SU-DHL-6 (cell line): ENCODE measurements around the gene FBLN2.

Source experiments
- H2AFZ ChIP-seq: fragments of 200-600 bp; sonication (generic); 2 replicates; pipeline ENCODE4 v1.6.1; 2014; ENCODE audit warnings: low read depth, mild to moderate bottlenecking, moderate library complexity, mixed read lengths, antibody characterized with exemption, low read length; ENCODE audit not compliant: severe bottlenecking
- H3F3A ChIP-seq: fragments of 200-600 bp; shearing (Covaris generic); 2 replicates; pipeline ENCODE4 v1.6.0; 2016; ENCODE audit warnings: antibody characterized with exemption, mild to moderate bottlenecking; ENCODE audit not compliant: insufficient read depth
- H3K27ac ChIP-seq: fragments of 200-600 bp; sonication (generic); 2 replicates; pipeline ENCODE4 v1.5.1; 2016; ENCODE audit warnings: low read depth, mild to moderate bottlenecking, low read length, moderate library complexity, mixed read lengths
- H3K27me3 ChIP-seq: fragments of 200-600 bp; sonication (generic), shearing (Covaris generic); 2 replicates; pipeline ENCODE4 v1.6.0; 2014; ENCODE audit warnings: mild to moderate bottlenecking, low read length
- H3K36me3 ChIP-seq: fragments of 200-600 bp; sonication (generic); 2 replicates; pipeline ENCODE4 v1.6.1; 2014; ENCODE audit warnings: mild to moderate bottlenecking, low read length, mixed read lengths
- H3K4me2 ChIP-seq: fragments of 300-600, 200-600 bp; shearing (Covaris generic), sonication (generic); 2 replicates; pipeline ENCODE4 v1.6.0; 2014; ENCODE audit warnings: low read length, low read depth, mild to moderate bottlenecking; ENCODE audit not compliant: poor library complexity, severe bottlenecking
- H3K4me3 ChIP-seq: fragments of 200-600 bp; sonication (generic); 2 replicates; pipeline ENCODE4 v1.5.1; 2014; ENCODE audit warnings: antibody characterized with exemption, low read length, mild to moderate bottlenecking, mixed read lengths; ENCODE audit not compliant: insufficient read depth, poor library complexity, severe bottlenecking
- H3K79me2 ChIP-seq: fragments of 200-600 bp; sonication (generic); 2 replicates; pipeline ENCODE4 v1.6.1; 2014; ENCODE audit warnings: mild to moderate bottlenecking, low read length, moderate library complexity; ENCODE audit not compliant: insufficient read depth
- H3K9ac ChIP-seq: fragments of 200-600 bp; sonication (generic); 2 replicates; pipeline ENCODE4 v1.7.0; 2014; ENCODE audit warnings: mild to moderate bottlenecking, low read length
- H3K9me2 ChIP-seq: fragments of 200-600 bp; sonication (generic); replicated peaks from 2 replicates; pipeline ENCODE4 v1.6.1; 2014; ENCODE audit warnings: low read length; ENCODE audit not compliant: insufficient read depth
- H3K9me3 ChIP-seq: fragments of 200-600 bp; sonication (generic); 2 replicates; pipeline ENCODE4 v1.6.1; 2014; ENCODE audit warnings: low read length, mixed read lengths; ENCODE audit not compliant: insufficient read depth
- H4K20me1 ChIP-seq: fragments of 200-600 bp; sonication (generic); 2 replicates; pipeline ENCODE4 v1.6.1; 2014; ENCODE audit warnings: low read depth, mild to moderate bottlenecking, antibody characterized with exemption, low read length, moderate library complexity, mixed read lengths
- EZH2phosphoT487 ChIP-seq: fragments of 200-600 bp; sonication (generic), shearing (Covaris generic); conservative IDR thresholded peaks from 2 replicates; pipeline ENCODE4 v1.6.1; 2018; ENCODE audit warnings: mild to moderate bottlenecking, antibody characterized with exemption, low read length, moderate library complexity, mixed read lengths
- TF ChIP-seq, protein P1 (sequence below): fragments of 200-600 bp; sonication (generic); IDR thresholded peaks from one replicate; pipeline ENCODE4 v1.5.1; 2017; ENCODE audit warnings: antibody characterized with exemption, mild to moderate bottlenecking, low read length, moderate library complexity; ENCODE audit not compliant: insufficient read depth, poor library complexity, severe bottlenecking

FBLN2 gene

DNA sequence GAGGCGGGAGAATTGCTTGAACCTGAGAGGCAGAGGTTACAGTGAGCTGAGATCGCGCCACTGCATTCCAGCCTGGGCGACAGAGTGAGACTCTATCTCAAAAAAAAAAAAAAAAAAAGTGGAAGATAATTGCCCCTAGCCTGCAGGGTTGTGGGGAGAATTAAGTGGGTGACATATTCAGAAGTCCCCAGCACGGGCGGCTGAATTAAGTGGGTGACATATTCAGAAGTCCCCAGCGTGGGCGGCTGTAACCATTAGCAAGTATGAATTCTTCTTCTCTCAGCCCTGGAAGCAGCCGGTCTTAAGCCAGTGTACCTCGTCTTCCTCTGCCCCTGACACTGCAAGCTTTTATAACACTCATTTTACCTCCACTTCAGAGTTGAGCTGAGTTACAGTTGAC lies 44.7 kb downstream of the FBLN2 start:
- no peak overlapping the region for H3K4me2 ChIP-seq

DNA sequence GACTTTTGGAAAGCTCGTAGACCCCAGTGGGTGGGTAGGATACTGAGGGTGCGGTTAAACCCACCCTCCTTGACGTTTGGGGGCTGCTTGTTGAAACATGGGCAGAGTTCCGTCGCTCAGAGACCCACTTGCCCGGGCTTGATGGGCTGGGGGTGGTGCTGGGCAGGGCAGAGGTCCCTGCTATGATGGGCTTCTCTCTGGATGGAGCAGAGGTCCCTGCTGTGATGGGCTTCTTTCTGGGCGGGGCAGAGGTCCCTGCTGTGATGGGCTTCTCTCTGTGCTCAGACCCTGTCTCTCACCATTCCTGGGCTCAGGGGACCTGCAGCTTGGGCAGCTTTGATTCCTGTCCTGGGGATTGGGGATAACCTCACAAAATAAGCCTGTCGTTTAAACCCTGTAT lies 45.2 kb downstream of the FBLN2 start:
- Histone ChIP-seq H3K79me2 (no peaks in the 10 kb centered on the region), H3K4me3 (no peak overlapping the region), H3F3A (no peaks in the 10 kb centered on the region), H3K36me3 (no peaks in the 10 kb centered on the region), H3K4me2 (no peak overlapping the region), H3K9me2 (no peaks in the 10 kb centered on the region), H2AFZ (no peak overlapping the region), H4K20me1 (no peaks in the 10 kb centered on the region), H3K27me3 (no peaks in the 10 kb centered on the region), H3K9ac (no peak overlapping the region), H3K27ac (no peak overlapping the region), H3K9me3 (no peaks in the 10 kb centered on the region)
- no peak for TF ChIP-seq EZH2phosphoT487
- TF ChIP-seq, protein P1, sequence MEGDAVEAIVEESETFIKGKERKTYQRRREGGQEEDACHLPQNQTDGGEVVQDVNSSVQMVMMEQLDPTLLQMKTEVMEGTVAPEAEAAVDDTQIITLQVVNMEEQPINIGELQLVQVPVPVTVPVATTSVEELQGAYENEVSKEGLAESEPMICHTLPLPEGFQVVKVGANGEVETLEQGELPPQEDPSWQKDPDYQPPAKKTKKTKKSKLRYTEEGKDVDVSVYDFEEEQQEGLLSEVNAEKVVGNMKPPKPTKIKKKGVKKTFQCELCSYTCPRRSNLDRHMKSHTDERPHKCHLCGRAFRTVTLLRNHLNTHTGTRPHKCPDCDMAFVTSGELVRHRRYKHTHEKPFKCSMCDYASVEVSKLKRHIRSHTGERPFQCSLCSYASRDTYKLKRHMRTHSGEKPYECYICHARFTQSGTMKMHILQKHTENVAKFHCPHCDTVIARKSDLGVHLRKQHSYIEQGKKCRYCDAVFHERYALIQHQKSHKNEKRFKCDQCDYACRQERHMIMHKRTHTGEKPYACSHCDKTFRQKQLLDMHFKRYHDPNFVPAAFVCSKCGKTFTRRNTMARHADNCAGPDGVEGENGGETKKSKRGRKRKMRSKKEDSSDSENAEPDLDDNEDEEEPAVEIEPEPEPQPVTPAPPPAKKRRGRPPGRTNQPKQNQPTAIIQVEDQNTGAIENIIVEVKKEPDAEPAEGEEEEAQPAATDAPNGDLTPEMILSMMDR, result no peak

More for the DNA sequence above, 44.7 kb downstream of the FBLN2 start:
- Histone ChIP-seq H2AFZ (no peak overlapping the region), H3K4me3 (no peak overlapping the region), H3K36me3 (no peaks in the 10 kb centered on the region), H3K79me2 (no peaks in the 10 kb centered on the region), H3K27me3 (no peaks in the 10 kb centered on the region), H3K9me3 (no peaks in the 10 kb centered on the region), H3F3A (no peaks in the 10 kb centered on the region), H3K9me2 (no peaks in the 10 kb centered on the region), H4K20me1 (no peaks in the 10 kb centered on the region), H3K9ac (no peak overlapping the region), H3K27ac (no peak overlapping the region)
- TF ChIP-seq, protein P1, result no peak
- TF ChIP-seq EZH2phosphoT487, result no peak

DNA sequence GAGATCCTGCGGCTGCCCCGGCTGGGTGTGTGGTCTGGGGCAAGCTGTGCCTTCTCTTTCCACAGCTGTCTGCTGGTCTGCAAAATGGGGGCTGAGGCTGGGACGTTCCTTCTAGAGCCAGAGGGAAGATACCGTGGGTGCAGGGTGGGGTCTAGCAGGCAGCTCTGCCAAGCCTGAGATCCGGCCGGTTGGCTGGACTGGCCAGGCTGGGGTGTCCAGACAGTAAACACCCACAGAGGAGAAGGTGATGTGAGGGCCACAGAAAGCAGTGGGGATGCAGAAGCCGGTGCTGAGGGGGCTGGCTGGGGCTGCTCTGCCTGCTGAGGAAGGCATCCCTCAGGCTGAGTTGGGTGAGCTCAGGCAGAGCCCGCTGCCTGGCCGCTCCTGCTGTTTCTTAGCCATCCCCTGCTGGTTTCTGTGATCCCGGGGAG lies 46.1 kb downstream of the FBLN2 start:
- Histone ChIP-seq H3K4me3 (no peak overlapping the region), H2AFZ (no peak overlapping the region), H3K36me3 (no peaks in the 10 kb centered on the region), H3K4me2 (no peak overlapping the region), H3K27me3 (no peaks in the 10 kb centered on the region), H4K20me1 (no peaks in the 10 kb centered on the region), H3K9ac (no peak overlapping the region), H3F3A (no peaks in the 10 kb centered on the region), H3K9me2 (no peaks in the 10 kb centered on the region), H3K79me2 (no peaks in the 10 kb centered on the region), H3K27ac (no peak overlapping the region), H3K9me3 (no peaks in the 10 kb centered on the region)
- TF ChIP-seq, protein P1, result no peak
- no peak for TF ChIP-seq EZH2phosphoT487
